B cell (primary cell): Measurements from ENCODE around the gene PGS1. TPM values are rescaled to one million over a fixed set of nuclear protein-coding genes. Genes with fewer than 3 reads are reported as not detected.

Experiments used
- ATAC-seq: fragments of 200-7000 bp; cut with Tn5 transposase; one replicate; pipeline ENCODE4 v1.10.0; 2021; ENCODE audit warnings: low read depth, mild to moderate bottlenecking, moderate number of reproducible peaks, moderate library complexity
- CTCF ChIA-PET: fragments of 350-600 bp; sonication (Branson Sonifier 250); formaldehyde crosslinking; loops from one replicate; lab custom pipeline; 2021; ENCODE audit warnings: antibody characterized with exemption, inconsistent platforms; lab: Charles Lee
- POLR2A ChIA-PET: fragments of 350-600 bp; sonication (Branson Sonifier 250); formaldehyde crosslinking; loops from one replicate; lab custom pipeline; 2021; ENCODE audit warnings: antibody characterized with exemption; lab: Charles Lee
- DNase-seq: peaks from one replicate; pipeline ENCODE4 v3.0.0; 2013
- H2AFZ ChIP-seq: 2 replicates; pipeline ENCODE4 v1.6.1; 2012; ENCODE audit warnings: mild to moderate bottlenecking, low read depth, low read length; ENCODE audit not compliant: insufficient read depth, poor library complexity, severe bottlenecking
- H3K27ac ChIP-seq, 2 donors: 1 replicate in 1 of 2; 2 replicates in 1 of 2; pipeline ENCODE4 v1.5.1; 2012 to 2013; ENCODE audit warnings: low read length in 2 of 2, mild to moderate bottlenecking in 2 of 2, moderate library complexity in 1 of 2
- H3K27me3 ChIP-seq, 4 experiments: fragments of 200-600 bp in 1 of 4; sonication (generic) in 1 of 4; replicated peaks in 1 of 4; 1 replicate in 2 of 4; 2 replicates in 2 of 4; pipeline versions ENCODE4 v1.6.1 to v1.7.0; 2013 to 2016; ENCODE audit warnings: low read length in 3 of 4, mild to moderate bottlenecking in 2 of 4, mixed read lengths in 1 of 4, moderate library complexity in 1 of 4; ENCODE audit not compliant: insufficient read depth in 4 of 4, control insufficient read depth in 3 of 4; ENCODE audit errors: control extremely low read depth in 1 of 4
- H3K36me3 ChIP-seq, 2 experiments: replicated peaks in 1 of 2; 1 replicate in 1 of 2; 2 replicates in 1 of 2; pipeline versions ENCODE4 v1.6.1 to v1.7.1; 2013; ENCODE audit warnings: low read length in 1 of 2; ENCODE audit not compliant: insufficient read depth in 2 of 2, control insufficient read depth in 1 of 2; ENCODE audit errors: control extremely low read depth in 1 of 2, extremely low read depth in 1 of 2
- H3K4me1 ChIP-seq, 2 donors: fragments of 200-600 bp in 1 of 2; sonication (generic) in 1 of 2; 1 replicate in 1 of 2; 2 replicates in 1 of 2; pipeline versions ENCODE4 v1.5.1 to v1.6.1; 2013 to 2017; ENCODE audit warnings: low read length in 2 of 2; ENCODE audit not compliant: control insufficient read depth in 2 of 2, insufficient read depth in 2 of 2
- H3K4me2 ChIP-seq: replicated peaks from 2 replicates; pipeline ENCODE3; 2012; ENCODE audit warnings: mild to moderate bottlenecking, low read depth, low read length; ENCODE audit not compliant: poor library complexity, severe bottlenecking
- H3K4me3 ChIP-seq, 5 experiments: fragments of 200-600 bp in 1 of 5; sonication (generic) in 1 of 5; 1 replicate in 3 of 5; 2 replicates in 2 of 5; pipeline versions ENCODE4 v1.5.1 to v1.7.0; 2011 to 2016; ENCODE audit warnings: low read length in 4 of 5, mild to moderate bottlenecking in 4 of 5, low read depth in 2 of 5, control low read depth in 1 of 5, moderate library complexity in 1 of 5; ENCODE audit not compliant: insufficient read depth in 1 of 5; ENCODE audit errors: control extremely low read depth in 1 of 5, extremely low read depth in 1 of 5
- H3K79me2 ChIP-seq: fragments of 200-600 bp; sonication (generic); one replicate; pipeline ENCODE4 v1.6.0; 2016; ENCODE audit warnings: low read length; ENCODE audit not compliant: control insufficient read depth, insufficient read depth
- H3K9ac ChIP-seq: fragments of 200-600 bp; sonication (generic); 2 replicates; pipeline ENCODE4 v1.6.1; 2017; ENCODE audit warnings: mild to moderate bottlenecking, low read length, moderate library complexity
- H3K9me3 ChIP-seq, 3 donors: one replicate each; pipeline versions ENCODE4 v1.6.1 to v1.7.1; 2013; ENCODE audit warnings: low read length in 2 of 3; ENCODE audit not compliant: control insufficient read depth in 2 of 3, insufficient read depth in 1 of 3; ENCODE audit errors: control extremely low read depth in 1 of 3
- H4K20me1 ChIP-seq: 2 replicates; pipeline ENCODE4 v1.6.0; 2012; ENCODE audit warnings: mild to moderate bottlenecking, low read length; ENCODE audit not compliant: insufficient read depth, control insufficient read depth, poor library complexity, severe bottlenecking
- H3K27ac Mint-ChIP-seq: one replicate; pipeline ENCODE4 v1.8.0; 2021; ENCODE audit warnings: mixed read lengths
- H3K27me3 Mint-ChIP-seq: one replicate; pipeline ENCODE4 v1.8.0; 2021; ENCODE audit warnings: mixed read lengths
- H3K4me1 Mint-ChIP-seq: one replicate; pipeline ENCODE4 v1.8.0; 2021; ENCODE audit warnings: mixed read lengths
- H3K4me3 Mint-ChIP-seq: one replicate; pipeline ENCODE4 v1.8.0; 2021; ENCODE audit warnings: mixed read lengths
- H3K9me3 Mint-ChIP-seq: one replicate; pipeline ENCODE4 v1.8.0; 2022; ENCODE audit warnings: mixed read lengths; ENCODE audit not compliant: insufficient read depth
- EZH2 ChIP-seq: IDR thresholded peaks from 2 replicates; pipeline ENCODE4 v1.6.1; 2012; ENCODE audit warnings: borderline replicate concordance, low read depth, mild to moderate bottlenecking, moderate library complexity, low read length; ENCODE audit not compliant: insufficient read depth, poor library complexity, severe bottlenecking
- WGBS: methylation state at CpG from one replicate; pipeline ENCODE4 v1.1.5; 2013; ENCODE audit warnings: missing lambda C conversion rate; ENCODE audit not compliant: insufficient coverage; 5-methylcytosine and 5-hydroxymethylcytosine counted together
- intact Hi-C: fragments of 100-400 bp; cut with micrococcal nuclease; formaldehyde crosslinking; loops from one replicate; pipeline ENCODE4 v1.10.0; 2022
- polyA plus RNA-seq: library from polyadenylated mRNA; depleted of rRNA; stranded (reverse); fragments of >200 nt; gene quantifications from 2 replicates; pipeline ENCODE4 v1.2.3, GENCODE V29; 2012
- total RNA-seq, 2 donors: library from RNA; stranded (reverse); fragments of 120-200 nt in 1 of 2; gene quantifications; 1 replicate in 1 of 2; 2 replicates in 1 of 2; pipeline versions ENCODE4 v1.2.3 to v1.2.4, GENCODE V29; 2013 to 2022
- TF ChIP-seq, protein P1 (sequence below): fragments of 200-600 bp; IDR thresholded peaks from one replicate; pipeline ENCODE4 v1.8.0; 2022; ENCODE audit warnings: antibody characterized with exemption, mild to moderate bottlenecking

PGS1 gene
- total and polyA plus RNA-seq, 2 donors (not counting 1 experiment from before 2014, with no cell fraction given): 85.1 to 88.3 TPM

DNA sequence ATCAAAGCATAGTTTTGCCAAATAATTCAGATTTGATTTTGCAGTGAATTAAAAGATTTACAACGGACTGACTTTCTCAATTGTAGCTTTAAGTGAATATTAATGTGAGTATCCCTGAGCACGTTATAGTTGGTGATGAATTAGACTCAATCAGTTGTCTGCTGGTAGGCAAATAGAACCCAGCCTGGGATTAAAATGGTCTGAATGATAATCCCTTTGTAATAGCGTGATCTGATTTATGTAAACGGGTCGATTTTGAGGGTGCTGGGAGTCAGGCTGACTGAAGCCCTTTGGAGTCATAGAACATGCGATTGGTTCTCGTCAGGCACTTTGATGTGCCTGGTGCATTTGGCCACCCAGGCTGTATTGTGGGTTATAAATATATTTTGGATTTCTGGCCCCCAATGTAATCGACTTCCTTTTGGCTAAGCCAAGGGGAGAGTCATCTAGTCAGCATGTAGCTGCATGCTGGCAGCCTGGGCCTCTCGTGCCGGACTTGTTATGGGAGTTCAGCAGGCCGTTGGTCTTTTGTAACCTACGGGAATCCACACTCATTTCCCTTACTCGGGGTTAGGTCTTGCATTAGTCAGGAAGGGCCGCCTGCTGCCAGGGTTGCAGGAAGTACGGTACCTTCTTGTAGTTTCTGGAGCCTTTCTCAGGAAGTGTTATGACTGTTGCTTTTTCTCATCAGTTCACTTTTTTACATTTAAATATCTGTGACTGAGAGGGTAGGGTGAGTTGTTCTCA lies 5.4 kb downstream of the PGS1 start:
- H3K9me3 Mint-ChIP-seq: no peaks in the 10 kb centered on the region
- peak overlapping the region; percentile 30 for H3K9ac ChIP-seq
- H3K36me3 ChIP-seq: peaks cover 0 to 6% of the 10 kb centered on the region in 2 experiments
- H3K27me3 Mint-ChIP-seq: no peaks in the 10 kb centered on the region
- H3K9me3 ChIP-seq: no peaks in the 10 kb centered on the region
- H3K27ac Mint-ChIP-seq: peak overlapping the region; percentile 71
- 51% methylated on average over 9 of the region's 15 CpGs for WGBS
- H4K20me1 ChIP-seq: peaks cover 76% of the 10 kb centered on the region
- peaks cover 98% of the 10 kb centered on the region for H3K79me2 ChIP-seq
- H3K4me3 Mint-ChIP-seq: peak overlapping the region; percentile 62
- peak overlapping the region; percentile 60 for H3K4me2 ChIP-seq
- H3K4me1 Mint-ChIP-seq: peaks cover 79% of the 10 kb centered on the region
- intact Hi-C loops: loop anchor here (5.0 kb wide), 1 partner anchor 33 kb away; no protein-coding TSS in a partner anchor
- H3K27me3 ChIP-seq: no peaks in the 10 kb centered on the region
- H2AFZ ChIP-seq: peak overlapping the region; percentile 16
- CTCF ChIA-PET: interaction anchor here (1.4 to 2.6 kb wide), 2 partner anchors 22 to 39 kb away, joined by 4 to 13 read pairs; no protein-coding TSS in a partner anchor
- peaks cover 66 to 80% of the 10 kb centered on the region in 2 donors for H3K4me1 ChIP-seq
- H3K4me3 ChIP-seq: peak overlapping the region in 1 of 5 experiments; percentile 22
- TF ChIP-seq, protein P1, sequence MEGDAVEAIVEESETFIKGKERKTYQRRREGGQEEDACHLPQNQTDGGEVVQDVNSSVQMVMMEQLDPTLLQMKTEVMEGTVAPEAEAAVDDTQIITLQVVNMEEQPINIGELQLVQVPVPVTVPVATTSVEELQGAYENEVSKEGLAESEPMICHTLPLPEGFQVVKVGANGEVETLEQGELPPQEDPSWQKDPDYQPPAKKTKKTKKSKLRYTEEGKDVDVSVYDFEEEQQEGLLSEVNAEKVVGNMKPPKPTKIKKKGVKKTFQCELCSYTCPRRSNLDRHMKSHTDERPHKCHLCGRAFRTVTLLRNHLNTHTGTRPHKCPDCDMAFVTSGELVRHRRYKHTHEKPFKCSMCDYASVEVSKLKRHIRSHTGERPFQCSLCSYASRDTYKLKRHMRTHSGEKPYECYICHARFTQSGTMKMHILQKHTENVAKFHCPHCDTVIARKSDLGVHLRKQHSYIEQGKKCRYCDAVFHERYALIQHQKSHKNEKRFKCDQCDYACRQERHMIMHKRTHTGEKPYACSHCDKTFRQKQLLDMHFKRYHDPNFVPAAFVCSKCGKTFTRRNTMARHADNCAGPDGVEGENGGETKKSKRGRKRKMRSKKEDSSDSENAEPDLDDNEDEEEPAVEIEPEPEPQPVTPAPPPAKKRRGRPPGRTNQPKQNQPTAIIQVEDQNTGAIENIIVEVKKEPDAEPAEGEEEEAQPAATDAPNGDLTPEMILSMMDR: no peak
- no peak for TF ChIP-seq EZH2
- ATAC-seq (no peak), DNase-seq (peak; percentile 41)
- POLR2A ChIA-PET: no interaction called here
- H3K27ac ChIP-seq: peak overlapping the region; percentile 28 to 78
